Dedifferentiated amniotic fluid mesenchymal stem cell (primary cell): ENCODE measurements around the gene CHI3L1.
A peak's percentile ranks its signal among the peaks of the same experiment; 100 is the strongest.
"Not testable (repeated sequence)": the region's sequence is repeated elsewhere in the genome, so short reads cannot be mapped to it uniquely, and the experiment has no call there.

ENCODE experiments used
- DNase-seq: peaks from one replicate; pipeline ENCODE4 v3.0.0-alpha.2; 2016; ENCODE audit errors: extremely low spot score

CHI3L1 gene

DNA sequence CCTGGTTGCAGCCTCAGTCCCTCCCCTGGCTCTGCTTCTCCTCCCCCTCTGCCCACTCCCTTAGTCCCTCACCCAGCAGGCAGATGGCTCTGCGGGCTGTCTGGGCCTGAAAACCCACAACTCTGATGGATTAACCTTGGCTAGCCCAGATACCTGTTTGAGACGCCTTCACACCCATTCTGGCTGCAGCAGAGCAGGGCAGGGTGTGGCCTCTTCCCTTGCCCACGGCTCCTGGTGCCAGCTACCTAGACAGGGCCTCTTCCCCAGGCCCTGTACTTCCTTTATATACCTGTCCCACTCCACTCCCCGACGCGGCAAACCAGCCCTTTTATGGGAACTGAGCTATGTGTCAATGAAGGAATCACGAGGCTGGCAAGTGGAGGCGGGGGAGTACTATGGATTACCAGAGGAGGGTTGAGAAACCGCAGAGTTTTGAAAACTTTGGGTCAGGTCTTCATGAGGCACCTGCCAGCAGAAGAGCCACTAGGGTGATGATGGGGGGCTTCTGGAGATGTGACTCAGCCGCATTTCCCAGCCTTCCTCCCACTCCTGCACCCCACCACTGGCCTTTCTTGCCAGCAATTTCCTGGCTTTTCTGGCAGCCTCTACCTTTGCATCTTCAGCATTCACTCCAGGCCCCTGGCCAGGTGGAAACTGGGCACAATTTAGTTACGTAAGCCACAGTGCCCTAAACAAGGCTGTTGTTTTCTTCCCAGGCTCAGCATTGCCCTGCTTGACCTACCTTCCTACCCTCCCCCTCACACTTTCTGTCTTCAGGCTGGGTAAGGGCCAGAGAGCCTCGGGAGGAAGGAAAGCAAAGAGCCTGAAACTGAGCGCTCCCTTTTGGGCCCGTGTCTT, at the start of gene CHI3L1:
CHI3L1 (minus strand) TSS at position 259 of the 858 bp plus-strand sequence; CDS start at position 178, 81 bp downstream.
- DNase-seq, result no peak

DNA sequence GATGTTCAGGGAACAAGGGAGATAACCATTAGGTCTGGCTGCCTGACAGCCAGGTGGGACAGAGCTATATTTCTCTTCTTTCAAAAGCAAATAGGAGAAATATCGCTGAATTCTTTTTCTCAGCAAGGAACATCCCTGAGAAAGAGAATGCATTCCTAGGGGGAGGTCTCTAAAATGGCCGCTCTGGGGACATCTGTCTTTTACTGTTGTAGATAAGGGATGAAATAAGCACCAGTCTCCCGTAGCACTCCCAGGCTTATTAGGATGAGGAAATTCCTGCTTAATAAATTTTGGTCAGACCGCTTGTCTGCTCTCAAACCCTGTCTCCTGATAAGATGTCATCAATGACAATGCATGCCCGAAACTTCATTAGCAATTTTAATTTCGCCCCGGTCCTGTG, 48.4 kb upstream of the CHI3L1 start:
- DNase-seq, result not testable (repeated sequence)

DNA sequence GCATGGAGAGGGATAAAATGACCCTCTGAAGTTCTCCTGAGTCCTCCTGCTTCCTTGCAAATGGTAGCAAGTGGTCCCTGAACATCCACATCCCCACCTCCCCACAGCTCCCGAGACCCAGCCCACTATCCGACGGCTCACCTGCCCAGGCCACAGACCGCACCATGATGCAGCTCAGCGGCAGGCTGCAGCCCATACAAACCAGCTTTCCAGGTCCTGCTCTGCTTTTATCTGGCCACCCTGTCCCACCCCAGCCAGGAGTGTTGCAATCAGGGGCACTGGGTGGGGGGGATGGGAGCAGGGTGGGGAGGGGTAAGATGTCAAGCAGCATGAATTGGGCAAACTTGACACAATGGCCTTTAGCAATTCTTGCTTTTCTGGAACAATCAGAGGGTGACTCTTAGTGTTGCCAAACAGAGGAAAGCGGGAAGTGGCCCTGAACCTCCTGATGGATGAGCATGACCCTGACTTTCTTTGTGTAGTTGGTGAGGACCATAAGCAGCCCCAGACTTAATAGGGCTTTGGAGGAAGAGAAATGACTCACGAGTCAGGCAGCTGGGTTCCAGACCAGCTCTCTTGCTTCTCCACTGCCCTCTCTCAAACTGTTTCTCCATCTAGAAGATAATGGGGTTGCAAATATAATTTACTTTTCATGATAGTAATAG, 43.1 kb upstream of the CHI3L1 start, which contains the start of gene CHIT1:
CHIT1 (minus strand) TSS at position 203 of the 665 bp plus-strand sequence; CDS start at position 166, 37 bp downstream.
- no peak for DNase-seq

GRCh38 chr1:203228670-203229069, 42.2 kb upstream of the CHI3L1 start:
- no peak for DNase-seq

- no peak for DNase-seq
Measured at GRCh38 chr1:203227371-203228083, 41.0 kb upstream of the CHI3L1 start.

DNA sequence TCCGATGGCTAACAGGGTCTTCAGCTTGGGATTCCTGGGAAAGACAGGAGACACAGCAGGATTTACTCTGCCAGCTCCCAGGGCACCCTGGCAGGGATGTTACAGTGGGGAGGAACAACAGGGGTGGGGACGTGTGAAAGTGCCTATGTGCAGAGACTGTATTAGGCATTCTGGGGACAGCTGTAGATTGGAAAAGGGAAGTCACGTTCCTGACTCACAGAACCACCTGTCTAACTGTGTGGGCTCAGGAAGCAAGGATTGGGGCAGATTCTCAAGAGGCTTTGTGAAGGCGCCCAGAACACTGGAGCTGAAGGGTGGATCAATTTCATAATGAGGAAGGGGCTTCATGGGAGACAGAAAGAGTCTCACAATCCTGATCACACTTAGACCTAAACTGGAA, 38.6 kb upstream of the CHI3L1 start:
- DNase-seq, result no peak

DNA sequence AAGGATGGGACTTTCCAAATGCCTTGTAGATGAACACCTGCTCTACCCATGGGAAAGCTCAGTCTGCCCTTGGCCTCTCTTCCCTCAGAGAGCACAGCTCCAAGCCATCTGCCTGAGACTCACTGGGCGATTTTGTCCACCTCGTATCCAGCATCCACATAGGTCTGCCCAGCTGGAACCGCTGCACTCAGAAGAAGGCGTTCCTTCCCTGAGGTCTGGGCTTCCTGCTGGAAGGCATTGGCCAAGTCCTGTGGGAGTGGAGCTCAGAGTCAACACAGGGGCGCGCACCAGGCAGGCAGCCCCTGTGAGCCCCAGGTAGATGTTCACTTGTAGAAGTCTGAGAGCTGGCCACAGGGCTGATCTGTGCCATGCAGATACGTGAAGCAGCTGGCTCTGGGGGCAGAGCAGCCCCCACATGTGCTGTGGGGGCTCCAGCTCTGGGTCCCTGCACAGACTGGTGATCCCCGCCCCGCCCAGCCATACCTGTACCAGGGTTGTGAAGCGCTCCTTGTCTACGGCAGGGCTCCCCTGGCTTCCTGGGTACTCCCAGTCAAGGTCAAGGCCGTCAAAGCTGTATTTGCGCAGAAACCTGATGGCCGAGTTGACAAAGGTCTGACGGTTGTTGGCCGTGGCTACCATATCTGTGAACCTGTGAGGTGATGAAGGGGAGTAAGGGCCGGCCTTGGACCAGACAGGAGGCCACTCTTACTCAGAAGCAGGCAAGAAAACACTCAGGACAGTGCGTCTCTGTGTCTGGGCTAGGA, 36.7 kb upstream of the CHI3L1 start:
- no peak for DNase-seq

DNA sequence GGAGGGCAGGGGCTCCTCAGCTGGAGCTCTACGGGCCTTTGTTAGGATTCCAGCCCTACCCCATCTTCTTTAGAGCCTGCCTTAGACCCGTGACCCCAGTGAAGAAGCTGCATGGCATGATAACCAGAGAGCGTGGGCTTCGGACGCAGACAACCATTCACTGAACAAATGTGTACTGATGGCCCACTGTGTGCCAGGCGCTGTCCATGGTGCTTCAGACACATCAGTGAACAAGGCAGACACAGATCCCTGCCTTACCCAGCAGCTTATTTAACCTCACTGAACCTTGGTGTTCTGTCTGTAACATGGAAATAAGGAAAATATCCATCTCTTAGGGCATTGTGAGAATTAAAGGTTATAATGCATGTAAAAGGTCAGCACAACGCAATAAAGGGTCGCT, 33.4 kb upstream of the CHI3L1 start:
- DNase-seq, result no peak

GRCh38 chr1:203219171-203219570, 32.7 kb upstream of the CHI3L1 start:
- DNase-seq, result no peak

GRCh38 chr1:203217668-203218067, 31.2 kb upstream of the CHI3L1 start:
- DNase-seq, result no peak

- no peak for DNase-seq
Measured at GRCh38 chr1:203217139-203217655, 30.7 kb upstream of the CHI3L1 start.

- peak; percentile 51 for DNase-seq
Measured at GRCh38 chr1:203216274-203217138, 30.0 kb upstream of the CHI3L1 start.

DNA sequence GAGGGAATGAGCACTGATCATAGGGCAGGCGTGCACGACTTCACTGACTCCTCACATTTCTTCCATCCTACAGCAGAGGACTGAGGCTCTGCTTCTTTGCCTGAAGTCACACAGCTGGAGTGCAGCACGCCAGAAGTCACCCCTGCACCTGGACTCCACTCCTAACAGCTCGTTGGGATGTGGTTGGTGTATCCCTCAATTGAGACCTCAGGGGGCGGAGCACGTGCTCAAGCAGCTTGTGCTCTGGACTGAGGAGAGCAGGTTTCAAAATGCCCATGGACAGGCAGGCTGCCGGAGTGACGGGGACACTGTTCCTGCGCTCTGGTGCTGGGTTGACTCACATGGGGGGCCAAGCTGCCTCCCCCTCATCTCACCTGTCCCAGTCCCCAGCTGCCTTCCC, 29.1 kb upstream of the CHI3L1 start:
- DNase-seq, result no peak

DNA sequence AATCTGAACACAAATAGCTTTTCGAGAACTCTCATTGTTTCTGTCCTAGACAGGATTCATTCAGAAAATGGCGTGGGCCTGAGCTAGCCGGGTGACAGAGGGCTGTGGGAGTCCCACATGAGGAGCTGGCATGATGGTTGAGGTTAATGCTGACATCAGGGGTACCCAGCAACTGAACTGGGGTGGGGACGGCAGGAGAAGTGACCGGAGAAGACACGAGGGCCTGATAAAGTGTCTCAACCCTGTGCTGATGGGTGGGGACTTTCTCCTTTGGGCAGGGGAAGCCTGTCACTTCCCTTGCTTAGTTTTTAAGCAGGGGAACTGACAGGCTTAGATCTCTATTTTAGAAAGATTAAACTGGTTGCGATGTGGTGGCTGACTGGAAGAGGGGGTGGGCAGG, 28.4 kb upstream of the CHI3L1 start:
- DNase-seq, result no peak

- DNase-seq, result no peak
Measured at GRCh38 chr1:203213126-203213525, 26.6 kb upstream of the CHI3L1 start.

DNA sequence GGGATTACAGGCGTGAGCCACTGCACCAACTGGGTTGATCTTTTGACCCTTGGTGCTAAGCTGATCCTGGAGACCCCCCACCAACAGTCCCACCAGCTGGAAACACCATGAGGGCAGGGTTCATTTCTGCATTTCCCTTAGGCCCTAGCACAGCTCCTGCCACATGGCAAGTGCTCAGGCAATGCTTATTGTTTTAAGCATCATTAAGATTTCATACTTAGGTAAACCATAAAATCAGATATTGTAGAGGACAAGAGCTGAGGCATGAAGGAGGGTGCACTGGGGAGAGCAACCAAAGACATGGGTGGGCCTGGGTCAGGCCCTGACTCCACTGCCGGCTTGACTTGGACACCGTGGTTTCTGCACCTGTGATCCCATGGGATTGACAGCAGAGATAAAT, 25.3 kb upstream of the CHI3L1 start:
- DNase-seq, result no peak

GRCh38 chr1:203210988-203211387, 24.5 kb upstream of the CHI3L1 start:
- no peak for DNase-seq

GRCh38 chr1:203210350-203210749, 23.8 kb upstream of the CHI3L1 start:
- no peak for DNase-seq

- no peak for DNase-seq
Measured at GRCh38 chr1:203208181-203208580, 21.7 kb upstream of the CHI3L1 start.

DNA sequence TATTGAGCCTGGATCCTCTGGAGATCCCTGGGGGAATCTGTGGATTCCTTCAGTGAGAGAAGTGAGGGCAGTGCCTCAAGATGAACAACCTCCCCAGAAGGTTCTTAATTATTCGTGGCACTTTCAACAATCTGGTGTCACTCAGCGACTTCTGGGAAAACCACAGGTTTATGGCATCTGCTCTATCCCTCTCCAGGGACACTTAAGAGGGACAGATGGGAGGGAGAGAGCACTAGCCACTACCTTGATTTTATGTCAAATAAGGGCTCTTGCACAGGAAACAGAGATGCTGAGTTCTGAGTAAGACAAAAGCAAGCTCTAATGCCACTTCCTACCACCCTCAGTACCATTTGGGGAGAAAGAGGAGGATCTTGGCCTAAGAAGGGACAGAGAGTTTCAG, 21.2 kb upstream of the CHI3L1 start:
- no peak for DNase-seq
